ENCODE data around the gene VPS9D1. TPM values are rescaled to one million over a fixed set of nuclear protein-coding genes. Genes with fewer than 3 reads are reported as not detected.

Gene VPS9D1
- total RNA-seq, 1 donor from 2014 or later = 12.0 TPM

- intact Hi-C loops (cut with micrococcal nuclease) = no loop called here
Measured at GRCh38 chr16:89732918-89733242, 12.2 kb upstream of the VPS9D1 start.

- intact Hi-C loops (cut with micrococcal nuclease) = no loop called here
Measured at GRCh38 chr16:89732142-89732917, 11.6 kb upstream of the VPS9D1 start.

- intact Hi-C loops (cut with micrococcal nuclease) = no loop called here
Measured at GRCh38 chr16:89730610-89731234, 10.0 kb upstream of the VPS9D1 start.

GRCh38 chr16:89729863-89730593 lies 9.3 kb upstream of the VPS9D1 start:
- intact Hi-C loops (cut with micrococcal nuclease) = no loop called here

- intact Hi-C loops (cut with micrococcal nuclease) = no loop called here
Measured at GRCh38 chr16:89729293-89729692, 8.6 kb upstream of the VPS9D1 start.

- intact Hi-C loops (cut with micrococcal nuclease) = no loop called here
Measured at GRCh38 chr16:89727406-89728120, 6.9 kb upstream of the VPS9D1 start.

- intact Hi-C loops (cut with micrococcal nuclease) = loop anchor here (1.0 to 5.0 kb wide), 9 partner anchors 14 to 249 kb away; partner anchors contain the start of genes CDK10, SPG7 and TUBB3
Measured at GRCh38 chr16:89723279-89724250, 2.9 kb upstream of the VPS9D1 start.

- intact Hi-C loops (cut with micrococcal nuclease) = loop anchor here (1.0 to 5.0 kb wide), 13 partner anchors 11 to 250 kb away; partner anchors contain the start of genes CDK10, FANCA, SPG7 and TUBB3
Measured at GRCh38 chr16:89722392-89723278, 1.9 kb upstream of the VPS9D1 start.

- intact Hi-C loops (cut with micrococcal nuclease) = loop anchor here (1.0 to 5.0 kb wide), 9 partner anchors 10 to 251 kb away; partner anchors contain the start of genes FANCA, SPG7 and TUBB3
Measured at GRCh38 chr16:89721546-89722391, 1.1 kb upstream of the VPS9D1 start.

- intact Hi-C loops (cut with micrococcal nuclease) = loop anchor here (5.0 kb wide), 2 partner anchors 202 to 213 kb away; partner anchors contain the start of genes SPG7 and TUBB3
Measured at GRCh38 chr16:89720551-89720812, 216 bp downstream of the VPS9D1 start.

GRCh38 chr16:89717688-89718505 lies 2.8 kb downstream of the VPS9D1 start:
- intact Hi-C loops (cut with micrococcal nuclease) = no loop called here

- intact Hi-C loops (cut with micrococcal nuclease) = no loop called here
Measured at GRCh38 chr16:89716916-89717687, 3.6 kb downstream of the VPS9D1 start.

- intact Hi-C loops (cut with micrococcal nuclease) = no loop called here
Measured at GRCh38 chr16:89716493-89716892, 4.2 kb downstream of the VPS9D1 start.

- intact Hi-C loops (cut with micrococcal nuclease) = no loop called here
Measured at GRCh38 chr16:89712274-89712781, 8.4 kb downstream of the VPS9D1 start.

- intact Hi-C loops (cut with micrococcal nuclease) = loop anchor here (1.0 kb wide), 2 partner anchors 9 to 11 kb away; no protein-coding TSS in a partner anchor
Measured at GRCh38 chr16:89711601-89712273, 9.0 kb downstream of the VPS9D1 start.
